Measurements from ENCODE around the gene GRID1.

DNA sequence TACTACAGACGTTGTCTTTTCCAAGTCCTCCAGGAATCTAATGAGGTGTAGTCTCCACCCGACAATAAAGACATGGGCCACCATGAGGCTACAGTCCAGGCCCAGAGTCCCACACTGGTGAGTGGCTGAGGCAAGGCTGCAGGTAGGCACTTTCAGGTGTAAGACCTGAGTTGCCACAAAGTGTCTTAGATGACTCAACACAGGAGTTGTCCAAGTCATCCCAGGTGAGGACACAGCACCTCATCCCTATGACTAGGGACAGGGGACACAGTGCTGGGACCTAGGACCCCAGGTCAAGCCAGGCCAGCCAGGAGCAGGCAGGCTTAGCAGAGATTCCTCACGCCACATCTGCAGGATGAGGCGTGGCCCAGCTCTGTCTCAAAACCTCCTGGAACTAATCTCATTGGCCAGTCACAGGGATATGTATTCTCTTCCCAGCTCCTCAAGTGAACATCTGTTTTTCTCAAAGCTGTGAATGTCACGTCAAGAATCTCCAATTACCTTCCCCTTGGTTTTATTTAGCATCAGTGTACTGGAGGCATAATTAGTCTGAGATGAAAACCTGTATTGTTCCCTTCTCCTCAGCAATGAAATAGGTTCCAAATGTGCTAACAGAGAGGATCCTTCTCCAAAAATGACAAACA lies 254.6 kb downstream of the GRID1 start:
- no peak for TF ChIP-seq ZNF24 (IDR thresholded peaks at IDR 0.05)
- TF ChIP-seq ZZZ3 (IDR thresholded peaks at IDR 0.05; ENCODE audit: control insufficient read depth, insufficient read length, low read depth): no peak
- TF ChIP-seq ZSCAN29 (IDR thresholded peaks at IDR 0.05): no peak
- TF ChIP-seq CREB1 (IDR thresholded peaks at IDR 0.05; ENCODE audit: low read depth): no peak
- TF ChIP-seq TARDBP (IDR thresholded peaks at IDR 0.05; ENCODE audit: borderline replicate concordance): no peak
- TF ChIP-seq RAD21 (IDR thresholded peaks at IDR 0.05; ENCODE audit: insufficient read depth, low read depth, low read length): no peak
- no peak for TF ChIP-seq POLR2A (IDR thresholded peaks at IDR 0.05; ENCODE audit: low read depth, low read length)
- TF ChIP-seq, protein P1, sequence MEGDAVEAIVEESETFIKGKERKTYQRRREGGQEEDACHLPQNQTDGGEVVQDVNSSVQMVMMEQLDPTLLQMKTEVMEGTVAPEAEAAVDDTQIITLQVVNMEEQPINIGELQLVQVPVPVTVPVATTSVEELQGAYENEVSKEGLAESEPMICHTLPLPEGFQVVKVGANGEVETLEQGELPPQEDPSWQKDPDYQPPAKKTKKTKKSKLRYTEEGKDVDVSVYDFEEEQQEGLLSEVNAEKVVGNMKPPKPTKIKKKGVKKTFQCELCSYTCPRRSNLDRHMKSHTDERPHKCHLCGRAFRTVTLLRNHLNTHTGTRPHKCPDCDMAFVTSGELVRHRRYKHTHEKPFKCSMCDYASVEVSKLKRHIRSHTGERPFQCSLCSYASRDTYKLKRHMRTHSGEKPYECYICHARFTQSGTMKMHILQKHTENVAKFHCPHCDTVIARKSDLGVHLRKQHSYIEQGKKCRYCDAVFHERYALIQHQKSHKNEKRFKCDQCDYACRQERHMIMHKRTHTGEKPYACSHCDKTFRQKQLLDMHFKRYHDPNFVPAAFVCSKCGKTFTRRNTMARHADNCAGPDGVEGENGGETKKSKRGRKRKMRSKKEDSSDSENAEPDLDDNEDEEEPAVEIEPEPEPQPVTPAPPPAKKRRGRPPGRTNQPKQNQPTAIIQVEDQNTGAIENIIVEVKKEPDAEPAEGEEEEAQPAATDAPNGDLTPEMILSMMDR (IDR thresholded peaks at IDR 0.05 in 2 of 3, conservative IDR thresholded peaks at IDR 0.05 in 1 of 3; ENCODE audit: control insufficient read depth in 2 of 3, extremely low read depth in 1 of 3, insufficient read depth in 1 of 3, low read depth in 3 of 3, low read length in 3 of 3): no peak
- TF ChIP-seq REST (IDR thresholded peaks at IDR 0.05; ENCODE audit: low read depth, low read length): no peak
